Measurements from ENCODE around the gene PLCG2.

DNA sequence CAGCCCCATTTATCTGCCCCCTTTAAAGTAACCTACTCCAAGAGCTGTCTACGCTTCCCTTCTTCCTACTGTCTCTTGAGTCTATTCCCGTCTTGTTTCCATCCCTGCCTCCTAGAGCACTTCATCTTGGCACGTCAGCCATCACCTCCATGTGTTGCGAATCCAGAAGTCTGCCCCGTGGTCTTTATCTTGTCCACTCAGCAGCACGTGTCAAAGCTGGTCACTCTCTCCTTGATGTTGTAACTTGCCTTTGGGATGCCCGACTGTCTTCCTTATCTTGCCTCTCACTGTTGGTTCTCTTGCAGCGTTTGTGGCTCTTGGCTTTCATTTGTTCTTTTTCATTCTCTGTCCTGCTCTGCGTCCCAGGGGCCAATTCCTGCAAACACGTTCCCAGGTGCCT lies 99.4 kb downstream of the PLCG2 start:
- TF ChIP-seq CTCF (IDR thresholded peaks at IDR 0.05) (no peak), ZFX (IDR thresholded peaks at IDR 0.05; ENCODE audit: borderline replicate concordance) (no peak)
